ENCODE measurements around the gene TFDP1. TPM values are rescaled to one million over a fixed set of nuclear protein-coding genes. Genes with fewer than 3 reads are reported as not detected.

TFDP1 gene
- total RNA-seq, 1 donor from 2014 or later, result 49.4 TPM

DNA sequence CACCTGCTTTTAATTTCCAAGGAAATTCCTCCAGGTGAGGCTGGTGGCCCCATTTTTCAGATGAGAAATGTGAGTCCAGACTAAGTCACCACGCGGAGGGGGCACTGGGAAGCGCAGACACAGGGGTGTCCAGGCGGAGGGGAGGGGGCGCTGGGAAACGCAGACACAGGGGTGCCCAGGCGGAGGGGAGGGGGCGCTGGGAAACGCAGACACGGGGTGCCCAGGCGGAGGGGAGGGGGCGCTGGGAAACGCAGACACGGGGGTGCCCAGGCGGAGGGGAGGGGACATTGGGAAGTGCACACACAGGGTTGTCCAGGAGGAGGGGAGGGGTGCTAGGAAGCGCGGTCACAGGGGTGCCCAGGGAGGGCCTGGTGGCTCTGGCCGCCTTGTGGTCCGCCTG, 86.0 kb downstream of the TFDP1 start:
- no peaks in the 10 kb centered on the region for H3K79me2 ChIP-seq (ENCODE audit: insufficient read depth, low read length)
- no peak overlapping the region for H3K27ac Mint-ChIP-seq (ENCODE audit: unreplicated experiment)
- TF ChIP-seq EZH2 (IDR thresholded peaks at IDR 0.05; ENCODE audit: insufficient read depth, low read length) (no peak), CTCF (IDR thresholded peaks at IDR 0.05; ENCODE audit: insufficient read depth, low read depth, low read length) (no peak)
- peaks cover 7% of the 10 kb centered on the region for H4K20me1 ChIP-seq (ENCODE audit: insufficient read depth, low read length)
- no peaks in the 10 kb centered on the region for H3K9me3 Mint-ChIP-seq (ENCODE audit: unreplicated experiment)
- no peak overlapping the region for H3K9ac ChIP-seq (ENCODE audit: low read length)
- DNase-seq (ENCODE audit: low read depth), result no peak
- H3K36me3 ChIP-seq (ENCODE audit: insufficient read depth, low read length), result no peaks in the 10 kb centered on the region
- H3K4me3 Mint-ChIP-seq (ENCODE audit: unreplicated experiment), result no peak overlapping the region
- H3K4me2 ChIP-seq (ENCODE audit: low read length), result no peak overlapping the region
- no peak overlapping the region for H2AFZ ChIP-seq (ENCODE audit: low read depth, low read length)
- no peaks in the 10 kb centered on the region for H3K36me3 Mint-ChIP-seq (ENCODE audit: low read depth, unreplicated experiment)
- H3K9me3 ChIP-seq (ENCODE audit: insufficient read depth, low read depth, low read length), result no peaks in the 10 kb centered on the region
- H3K4me1 ChIP-seq (ENCODE audit: insufficient read depth, low read length), result no peaks in the 10 kb centered on the region
- peaks cover 21% of the 10 kb centered on the region for H3K27me3 Mint-ChIP-seq (ENCODE audit: low read depth, unreplicated experiment)
- no peaks in the 10 kb centered on the region for H3K4me1 Mint-ChIP-seq (ENCODE audit: low read depth, unreplicated experiment)
- no peak overlapping the region for H3K27ac ChIP-seq (ENCODE audit: low read depth, low read length)
- no peak overlapping the region for H3K4me3 ChIP-seq (ENCODE audit: insufficient read depth, low read depth, low read length)
- no peak for FAIRE-seq
- peaks cover 5% of the 10 kb centered on the region for H3K27me3 ChIP-seq (ENCODE audit: insufficient read depth, low read length)

DNA sequence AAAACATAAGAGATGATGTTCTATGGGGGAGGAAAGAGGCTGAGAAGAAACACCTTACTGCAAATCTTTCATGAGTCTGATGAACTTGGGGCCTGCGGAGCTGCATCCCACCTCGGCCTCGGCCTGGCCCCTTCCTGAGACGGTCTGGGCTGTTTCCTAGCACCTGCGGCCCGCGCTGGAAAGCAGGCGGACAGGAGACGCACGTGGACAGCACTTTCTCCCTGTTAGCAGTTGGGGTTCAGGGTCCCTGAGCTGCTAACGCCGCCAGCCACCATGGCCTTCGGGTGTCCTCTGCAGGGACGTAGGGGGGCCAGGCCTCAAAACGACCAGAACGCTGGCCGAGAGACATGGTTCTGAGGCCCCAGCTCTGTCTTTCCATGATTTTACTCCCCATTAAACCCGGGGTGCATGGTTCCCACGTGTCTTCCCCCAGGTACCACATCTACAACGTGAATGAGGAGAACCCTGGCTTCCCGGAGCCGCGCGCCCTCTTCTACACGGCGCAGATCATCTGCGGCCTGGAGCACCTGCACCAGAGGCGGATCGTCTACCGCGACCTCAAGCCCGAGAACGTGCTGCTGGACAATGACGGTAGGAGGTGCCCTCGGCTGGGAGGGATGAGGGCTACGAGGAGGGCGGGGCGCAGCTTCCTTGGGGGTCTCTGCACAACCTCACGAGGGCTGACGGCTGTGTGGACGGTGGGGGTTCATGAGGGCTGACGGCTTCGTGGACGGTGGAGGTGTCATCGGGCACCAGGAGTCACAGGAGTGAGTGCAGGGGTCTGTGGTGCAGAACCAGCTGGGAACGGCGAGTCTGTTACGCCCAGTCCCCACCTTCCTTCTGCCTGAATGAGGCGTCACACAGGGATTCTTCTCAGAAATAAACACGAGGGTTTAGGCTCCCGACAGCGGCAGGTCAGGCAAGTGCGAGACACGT, 86.8 kb downstream of the TFDP1 start:
- FAIRE-seq (no peak), DNase-seq (ENCODE audit: low read depth) (no peak)
- no peak overlapping the region for H2AFZ ChIP-seq (ENCODE audit: low read depth, low read length)
- H4K20me1 ChIP-seq (ENCODE audit: insufficient read depth, low read length), result no peaks in the 10 kb centered on the region
- no peaks in the 10 kb centered on the region for H3K79me2 ChIP-seq (ENCODE audit: insufficient read depth, low read length)
- H3K27ac ChIP-seq (ENCODE audit: low read depth, low read length), result no peak overlapping the region
- no peaks in the 10 kb centered on the region for H3K9me3 ChIP-seq (ENCODE audit: insufficient read depth, low read depth, low read length)
- Mint-ChIP-seq H3K27me3 (ENCODE audit: low read depth, unreplicated experiment) (peaks cover 21% of the 10 kb centered on the region), H3K36me3 (ENCODE audit: low read depth, unreplicated experiment) (no peaks in the 10 kb centered on the region), H3K4me3 (ENCODE audit: unreplicated experiment) (no peak overlapping the region), H3K9me3 (ENCODE audit: unreplicated experiment) (no peaks in the 10 kb centered on the region), H3K27ac (ENCODE audit: unreplicated experiment) (no peak overlapping the region), H3K4me1 (ENCODE audit: low read depth, unreplicated experiment) (no peaks in the 10 kb centered on the region)
- no peak for TF ChIP-seq CTCF (IDR thresholded peaks at IDR 0.05; ENCODE audit: insufficient read depth, low read depth, low read length)
- no peak for TF ChIP-seq EZH2 (IDR thresholded peaks at IDR 0.05; ENCODE audit: insufficient read depth, low read length)
- no peak overlapping the region for H3K4me2 ChIP-seq (ENCODE audit: low read length)
- no peak overlapping the region for H3K4me3 ChIP-seq (ENCODE audit: insufficient read depth, low read depth, low read length)
- peaks cover 3% of the 10 kb centered on the region for H3K27me3 ChIP-seq (ENCODE audit: insufficient read depth, low read length)
- H3K4me1 ChIP-seq (ENCODE audit: insufficient read depth, low read length), result no peaks in the 10 kb centered on the region
- H3K36me3 ChIP-seq (ENCODE audit: insufficient read depth, low read length), result no peaks in the 10 kb centered on the region
- H3K9ac ChIP-seq (ENCODE audit: low read length), result no peak overlapping the region

Measured in astrocyte (in vitro differentiated cells and primary cell).